HG02798 (cell line): ENCODE results near the gene C1orf105.

Source experiments
- ATAC-seq: cut with Tn5 transposase; IDR thresholded peaks from one replicate; pipeline ENCODE4 v1.9.1; 2021; ENCODE audit warnings: mild to moderate bottlenecking; ENCODE audit not compliant: unreplicated experiment, poor library complexity

C1orf105 gene

GRCh38 chr1:172515436-172515835 lies 95.0 kb downstream of the C1orf105 start:
- ATAC-seq, result no peak

GRCh38 chr1:172515927-172516326 lies 95.4 kb downstream of the C1orf105 start:
- no peak for ATAC-seq

GRCh38 chr1:172517081-172517480 lies 96.6 kb downstream of the C1orf105 start:
- no peak for ATAC-seq

- ATAC-seq, result no peak
Measured at GRCh38 chr1:172517545-172517944, 97.1 kb downstream of the C1orf105 start.
